HEK293 (cell line): ENCODE results near the gene TM6SF1.

Experiments
- ZBTB7A ChIP-seq: fragments of 450-650 bp; formaldehyde crosslinking; IDR thresholded peaks from 2 replicates; pipeline ENCODE4 v1.5.1; 2016; ENCODE audit warnings: low read depth, missing biosample characterization, missing genetic modification characterization
- ZNF747 ChIP-seq: fragments of 450-650 bp; formaldehyde crosslinking; IDR thresholded peaks from 2 replicates; pipeline ENCODE4 v1.5.1; 2016; ENCODE audit warnings: missing biosample characterization, missing genetic modification characterization
- TF ChIP-seq, protein P1 (sequence below): fragments of 450-650 bp; formaldehyde crosslinking; conservative IDR thresholded peaks from 2 replicates; pipeline ENCODE4 v1.5.1; 2016; ENCODE audit warnings: low read depth, missing biosample characterization, missing genetic modification characterization

DNA sequence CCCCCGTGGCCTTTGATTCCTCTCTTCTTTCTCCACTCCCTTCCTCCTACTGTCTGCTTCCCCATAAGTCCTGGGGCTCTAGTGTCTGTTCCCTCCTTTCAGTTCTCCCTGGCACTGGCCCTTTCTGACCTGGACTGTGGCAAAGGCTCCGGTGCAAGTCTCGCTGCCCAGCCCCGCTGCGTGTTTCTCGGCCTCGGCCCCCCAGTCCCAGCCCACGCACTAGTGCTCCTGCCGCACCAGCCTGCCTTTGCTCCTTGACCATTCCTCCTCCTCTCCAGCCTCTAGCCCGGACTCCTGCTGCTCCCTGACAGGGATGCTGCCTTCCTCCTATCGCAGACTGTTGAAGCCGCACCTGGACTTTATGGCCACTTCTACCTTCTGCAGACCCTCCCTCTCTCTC, 2.1 kb downstream of the TM6SF1 start:
- TF ChIP-seq ZNF747 (tag by site-specific recombination) (no peak), ZBTB7A (tag by site-specific recombination) (no peak)
- TF ChIP-seq, protein P1, sequence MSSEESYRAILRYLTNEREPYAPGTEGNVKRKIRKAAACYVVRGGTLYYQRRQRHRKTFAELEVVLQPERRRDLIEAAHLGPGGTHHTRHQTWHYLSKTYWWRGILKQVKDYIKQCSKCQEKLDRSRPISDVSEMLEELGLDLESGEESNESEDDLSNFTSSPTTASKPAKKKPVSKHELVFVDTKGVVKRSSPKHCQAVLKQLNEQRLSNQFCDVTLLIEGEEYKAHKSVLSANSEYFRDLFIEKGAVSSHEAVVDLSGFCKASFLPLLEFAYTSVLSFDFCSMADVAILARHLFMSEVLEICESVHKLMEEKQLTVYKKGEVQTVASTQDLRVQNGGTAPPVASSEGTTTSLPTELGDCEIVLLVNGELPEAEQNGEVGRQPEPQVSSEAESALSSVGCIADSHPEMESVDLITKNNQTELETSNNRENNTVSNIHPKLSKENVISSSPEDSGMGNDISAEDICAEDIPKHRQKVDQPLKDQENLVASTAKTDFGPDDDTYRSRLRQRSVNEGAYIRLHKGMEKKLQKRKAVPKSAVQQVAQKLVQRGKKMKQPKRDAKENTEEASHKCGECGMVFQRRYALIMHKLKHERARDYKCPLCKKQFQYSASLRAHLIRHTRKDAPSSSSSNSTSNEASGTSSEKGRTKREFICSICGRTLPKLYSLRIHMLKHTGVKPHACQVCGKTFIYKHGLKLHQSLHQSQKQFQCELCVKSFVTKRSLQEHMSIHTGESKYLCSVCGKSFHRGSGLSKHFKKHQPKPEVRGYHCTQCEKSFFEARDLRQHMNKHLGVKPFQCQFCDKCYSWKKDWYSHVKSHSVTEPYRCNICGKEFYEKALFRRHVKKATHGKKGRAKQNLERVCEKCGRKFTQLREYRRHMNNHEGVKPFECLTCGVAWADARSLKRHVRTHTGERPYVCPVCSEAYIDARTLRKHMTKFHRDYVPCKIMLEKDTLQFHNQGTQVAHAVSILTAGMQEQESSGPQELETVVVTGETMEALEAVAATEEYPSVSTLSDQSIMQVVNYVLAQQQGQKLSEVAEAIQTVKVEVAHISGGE (tag by site-specific recombination), result no peak
